Spleen (tissue), 7 donors: Measurements from ENCODE around the gene KCNJ6.

Experiments used
- CTCF ChIP-seq, 11 experiments: fragments of 200-600 bp in 7 of 11; fragments of 450-650 bp in 4 of 11; sonication (generic) in 4 of 11; IDR thresholded peaks in 8 of 11; conservative IDR thresholded peaks in 3 of 11; 1 replicate in 7 of 11; 2 replicates in 4 of 11; pipeline versions ENCODE4 v1.4.0 to v1.8.0; 2016 to 2021; ENCODE audit warnings: antibody characterized with exemption in 11 of 11, inconsistent platforms in 4 of 11, mild to moderate bottlenecking in 1 of 11
- POLR2A ChIP-seq, 3 donors: fragments of 450-650 bp; IDR thresholded peaks; one replicate each; pipeline ENCODE4 v1.5.1; 2017; ENCODE audit warnings: antibody characterized with exemption in 3 of 3, mild to moderate bottlenecking in 1 of 3
- POLR2AphosphoS5 ChIP-seq, 3 donors: sonication (generic); formaldehyde crosslinking; IDR thresholded peaks; one replicate each; pipeline ENCODE4 v1.5.1; 2017; ENCODE audit warnings: antibody characterized with exemption in 3 of 3
- donor health status: DM: no; HTN: no; CAD: no; lungs with moderate emphysema.
- donor health status: DM: no; HTN: no; CAD: no.
- donor health status: DM: no; HTN: no; CAD: no.

- no peak for TF ChIP-seq CTCF (IDR thresholded peaks at IDR 0.05 in 8 of 11, conservative IDR thresholded peaks at IDR 0.05 in 3 of 11)
- no peak for TF ChIP-seq POLR2AphosphoS5 (IDR thresholded peaks at IDR 0.05)
- TF ChIP-seq POLR2A (IDR thresholded peaks at IDR 0.05): no peak
Observed at GRCh38 chr21:37655611-37656300, 260.5 kb downstream of the KCNJ6 start.
